Measurements from ENCODE around the gene DPP9.

DPP9 gene

DNA sequence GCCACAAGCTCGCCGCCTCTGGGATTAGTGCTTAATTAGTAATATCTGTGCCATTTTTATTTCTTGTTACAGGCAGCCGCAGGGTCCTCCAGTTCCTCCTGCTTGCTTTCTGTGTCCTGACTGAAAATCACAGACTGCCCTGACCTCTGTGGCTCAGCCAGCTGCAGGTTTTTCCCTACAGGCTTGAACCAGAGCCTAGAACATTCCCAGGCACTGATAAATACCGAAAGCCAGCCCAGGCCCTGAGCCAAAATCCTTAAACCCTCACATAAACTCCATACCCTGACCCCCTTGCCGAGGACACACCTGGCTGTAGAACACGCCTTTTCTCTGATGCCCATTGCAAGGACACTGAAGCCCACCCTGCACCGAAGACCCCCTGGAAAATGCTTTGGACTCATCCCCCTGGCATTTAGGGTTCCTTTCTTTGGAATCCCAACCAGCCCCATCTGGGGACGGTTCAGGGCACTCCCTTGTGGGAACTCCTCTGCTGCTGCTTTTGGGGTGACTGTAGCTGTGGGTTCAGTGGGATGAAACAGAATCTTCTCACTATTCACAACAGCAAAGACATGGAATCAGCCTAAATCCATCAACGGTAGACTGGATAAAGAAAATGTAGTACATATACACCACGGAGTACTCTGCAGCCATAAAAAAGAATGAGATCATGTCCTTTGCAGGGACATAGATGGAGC lies 15.5 kb downstream of the DPP9 start:
- DNase-seq = no peak

DNA sequence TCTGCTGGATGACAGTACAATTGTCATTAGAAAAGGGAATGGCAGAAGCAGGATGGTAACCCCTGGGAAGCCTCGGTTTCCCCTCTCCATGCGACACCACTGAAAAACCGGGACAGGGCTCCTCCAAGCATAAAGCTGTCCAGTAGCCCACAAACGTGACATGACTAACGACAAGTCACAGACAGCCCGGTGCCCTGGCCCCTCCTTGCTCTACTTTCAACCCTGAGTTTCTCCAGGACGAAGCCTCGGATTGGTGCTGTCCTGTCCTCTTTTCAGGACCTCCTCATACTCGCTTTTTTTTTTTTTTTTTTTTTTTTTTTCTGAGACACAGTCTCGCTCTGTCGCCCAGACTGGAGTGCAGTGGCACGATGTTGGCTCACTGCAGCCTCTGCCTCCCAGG lies 16.3 kb downstream of the DPP9 start:
- DNase-seq = no peak

DNA sequence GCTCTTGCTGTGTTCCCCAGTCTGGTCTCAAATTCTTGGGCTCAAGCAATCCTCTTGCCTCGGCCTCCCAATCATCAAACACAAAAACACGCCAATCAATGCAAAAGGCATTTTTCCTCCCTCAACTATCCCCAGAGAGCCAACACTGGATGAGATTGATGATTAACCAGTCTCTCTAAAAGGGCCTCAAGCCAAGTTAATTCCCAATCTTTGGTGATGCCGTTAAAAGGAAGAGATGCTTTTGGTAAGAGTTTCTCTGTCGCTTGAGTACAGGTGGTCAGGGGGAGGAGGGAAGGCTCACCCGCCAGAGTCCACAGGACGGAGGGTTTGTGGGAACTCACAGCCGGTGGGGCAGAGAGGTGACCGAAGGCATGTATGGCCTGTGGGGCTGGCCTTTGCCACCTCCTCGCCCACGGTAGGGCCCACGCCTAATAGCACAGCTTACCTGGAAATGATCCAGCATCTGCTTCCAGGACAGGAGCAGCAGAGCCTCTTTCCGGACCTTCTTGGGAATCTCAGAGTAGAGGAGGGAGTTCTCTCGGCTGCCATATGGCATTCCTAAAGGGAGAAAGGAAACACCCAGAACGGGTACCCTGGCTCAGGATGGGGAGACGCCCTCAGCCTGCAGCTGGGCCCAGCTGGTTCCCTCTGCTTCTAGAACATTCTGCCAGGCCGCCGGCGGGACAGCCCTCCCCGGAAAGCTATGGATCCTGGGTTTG lies 18.1 kb downstream of the DPP9 start:
- no peak for DNase-seq

DNA sequence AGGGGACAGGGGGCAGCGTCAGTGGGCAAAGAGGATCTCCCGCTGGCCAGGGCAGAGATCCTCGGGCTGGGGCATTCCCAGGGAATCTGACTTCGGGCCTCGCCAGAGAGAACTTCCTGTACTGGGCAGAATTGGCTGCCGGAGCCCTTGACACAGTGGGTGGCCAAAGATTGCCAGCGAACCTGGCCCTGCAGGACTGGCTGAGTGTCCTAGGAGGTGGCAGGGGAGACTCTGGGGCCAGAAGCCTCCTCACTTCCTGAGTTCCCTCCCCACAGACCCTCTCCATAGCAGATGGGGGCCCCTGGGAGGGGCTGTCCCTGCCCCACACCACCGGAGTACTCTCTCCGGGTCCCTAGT lies 19.3 kb downstream of the DPP9 start:
- no peak for DNase-seq

DNA sequence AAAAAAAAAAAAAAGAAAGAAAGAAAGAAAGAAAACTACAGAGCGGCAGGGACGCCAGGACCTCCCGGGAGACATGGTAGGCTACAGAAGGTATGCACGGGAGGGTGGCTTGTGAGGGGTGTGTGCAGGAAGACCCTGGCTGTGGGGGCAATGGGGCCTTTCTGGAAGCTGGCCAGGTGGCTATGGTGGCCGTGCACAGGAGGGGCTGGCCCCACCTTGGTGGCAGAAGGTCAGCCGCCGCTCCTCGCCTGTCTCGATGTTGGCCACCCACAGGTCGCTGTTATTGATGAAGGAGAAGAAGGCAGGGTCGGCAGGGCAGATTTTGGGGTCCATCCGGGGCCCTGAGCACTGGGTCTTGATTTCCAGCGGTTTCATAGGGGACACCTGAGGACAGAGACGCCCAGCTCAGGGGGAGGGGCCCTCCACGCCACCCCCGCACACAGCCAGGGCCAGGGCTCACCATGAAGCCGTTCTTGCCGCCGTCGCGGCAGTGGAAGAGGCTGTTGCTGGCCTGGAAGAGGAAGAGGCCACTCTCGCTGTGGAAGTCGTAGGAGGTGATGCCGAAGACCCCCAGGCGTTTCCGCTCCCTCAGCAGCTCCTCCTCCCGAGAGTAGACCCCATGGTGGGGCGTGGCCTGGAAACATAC lies 19.8 kb downstream of the DPP9 start:
- DNase-seq = no peak

DNA sequence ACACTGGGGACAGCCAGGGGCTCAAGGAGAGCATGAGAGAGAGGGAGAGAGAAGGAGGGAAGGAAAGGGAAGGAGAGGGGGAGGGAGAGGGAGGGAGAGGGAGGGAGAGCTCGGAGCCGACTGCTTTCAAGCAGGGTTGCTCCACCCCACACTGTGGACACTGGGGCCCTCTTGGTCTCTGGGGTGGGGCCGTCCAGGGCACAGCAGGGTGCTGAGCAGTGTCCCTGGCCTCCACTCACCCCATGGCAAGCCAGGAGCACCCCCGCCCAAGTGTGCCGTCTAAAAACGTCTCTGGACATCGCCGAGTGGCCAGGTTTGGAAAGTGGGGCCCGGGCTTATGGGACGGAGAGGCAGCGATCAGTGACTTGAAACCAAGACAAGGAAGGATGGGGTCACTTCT lies 20.9 kb downstream of the DPP9 start:
- no peak for DNase-seq

DNA sequence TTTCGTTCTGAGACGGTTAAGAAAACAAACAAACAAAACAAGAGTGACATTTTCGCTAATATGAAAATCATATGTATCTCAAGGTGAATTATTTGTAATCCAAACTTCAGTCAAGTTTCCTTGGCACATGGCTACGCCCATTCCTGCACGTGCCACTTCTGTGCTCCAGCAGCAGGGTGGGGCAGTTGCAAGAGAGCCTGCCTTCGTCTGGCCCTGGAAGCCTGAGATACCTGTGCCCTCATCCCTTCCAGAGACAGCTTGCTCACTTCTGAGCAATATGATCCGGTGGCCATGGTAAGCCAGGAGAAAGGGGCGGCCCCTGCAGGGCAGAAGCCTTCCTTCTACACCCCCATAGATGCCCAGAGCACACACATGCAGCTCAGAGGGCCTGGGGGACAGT lies 22.1 kb downstream of the DPP9 start:
- no peak for DNase-seq

DNA sequence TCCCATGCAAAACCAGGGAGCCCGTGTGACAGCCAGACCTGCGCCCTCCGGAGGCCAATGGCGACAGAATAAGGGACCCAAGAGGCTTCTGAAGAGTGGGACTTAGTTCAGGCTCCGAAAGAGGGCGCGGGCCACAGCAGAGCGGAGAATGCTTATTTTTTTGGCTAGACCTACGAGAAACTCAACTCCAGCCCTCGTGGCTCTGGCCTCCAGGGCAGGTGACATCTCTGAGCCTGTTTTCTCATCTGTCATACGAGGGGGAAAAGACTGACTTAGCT lies 23.0 kb downstream of the DPP9 start:
- DNase-seq = no peak

DNA sequence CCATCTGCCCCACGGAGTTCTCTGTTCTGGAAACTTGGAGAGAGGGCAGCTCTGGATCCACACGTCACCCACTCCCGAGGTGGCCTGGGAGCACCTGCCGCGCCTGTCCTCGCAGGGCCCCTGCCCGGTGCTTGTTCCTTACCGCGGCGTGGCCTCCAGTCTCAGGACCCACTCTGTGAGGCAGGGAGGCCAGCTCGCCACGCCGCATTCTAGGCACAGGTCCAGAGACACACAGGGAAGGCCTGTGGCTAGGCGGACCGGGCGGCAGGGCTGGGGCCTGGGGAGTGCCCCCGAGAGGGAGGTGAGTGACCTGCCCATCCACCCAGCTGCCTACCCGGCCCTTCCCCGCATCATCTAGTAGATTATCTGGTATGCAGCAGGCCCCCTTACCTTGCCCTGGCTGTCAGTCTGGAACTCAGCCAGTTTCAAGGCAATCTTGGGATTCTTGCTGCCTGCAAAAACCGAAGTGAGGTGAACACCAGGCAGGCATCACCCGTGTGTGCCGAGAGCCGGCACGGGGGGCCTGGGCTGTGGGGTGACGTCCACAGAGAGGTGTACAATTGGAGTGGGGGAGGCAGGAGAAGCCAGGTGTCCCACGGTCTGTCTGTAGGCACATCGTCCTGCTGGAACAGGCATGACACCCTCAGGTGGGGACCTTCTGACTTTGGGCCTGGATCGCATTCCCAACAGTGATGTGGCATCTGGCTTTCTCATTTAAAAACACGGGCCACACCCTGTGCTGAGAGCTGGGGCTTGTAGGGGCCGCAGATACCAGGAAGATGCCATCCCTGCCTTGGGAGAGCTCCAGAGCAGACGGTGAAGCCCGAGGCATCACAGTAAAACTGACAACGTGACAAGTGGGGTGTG lies 23.6 kb downstream of the DPP9 start:
- no peak for DNase-seq

DNA sequence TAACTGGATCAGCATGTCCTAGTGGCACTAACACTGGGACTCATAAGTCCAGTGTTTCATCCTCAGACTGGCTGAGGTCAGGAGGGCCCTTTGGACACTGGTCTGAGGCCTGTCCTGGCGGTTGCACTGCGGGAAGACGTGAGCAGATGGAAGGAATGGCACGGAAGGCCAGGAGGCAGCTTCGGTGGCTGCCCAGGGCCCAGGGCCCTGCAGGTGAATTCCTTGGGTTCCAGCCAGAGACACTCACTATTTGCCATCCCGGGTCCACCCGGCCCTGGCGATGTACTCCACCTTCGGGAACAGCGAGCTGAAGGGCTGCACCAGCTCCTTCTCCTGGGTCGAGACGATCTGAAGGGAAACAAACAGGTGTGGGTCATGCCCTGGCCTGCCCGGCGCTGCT lies 26.3 kb downstream of the DPP9 start:
- DNase-seq = no peak

DNA sequence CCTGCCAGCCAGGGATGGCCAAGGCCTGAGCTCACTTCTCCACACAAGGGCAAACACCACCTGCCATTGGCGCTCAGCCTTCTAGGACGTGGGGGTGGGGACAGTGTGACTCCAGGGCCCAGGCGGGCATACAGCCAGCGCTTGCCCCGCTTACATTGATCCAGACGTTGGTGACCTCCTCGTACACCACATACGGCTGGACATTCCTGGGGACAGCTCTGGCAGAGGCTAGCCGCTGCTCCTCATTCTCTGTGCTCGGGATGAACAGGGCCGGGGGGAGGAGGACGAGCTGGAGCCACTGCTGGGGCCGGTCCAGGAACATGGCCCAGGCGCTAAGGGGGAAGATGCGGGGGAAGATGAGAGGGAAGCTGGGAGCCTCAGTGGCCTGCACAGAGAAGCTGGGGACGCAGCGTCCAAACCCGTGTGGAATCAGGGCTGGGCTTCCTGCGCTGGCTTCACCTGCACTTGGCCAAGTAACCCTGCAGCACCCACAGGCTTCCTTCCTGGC lies 28.4 kb downstream of the DPP9 start:
- no peak for DNase-seq

DNA sequence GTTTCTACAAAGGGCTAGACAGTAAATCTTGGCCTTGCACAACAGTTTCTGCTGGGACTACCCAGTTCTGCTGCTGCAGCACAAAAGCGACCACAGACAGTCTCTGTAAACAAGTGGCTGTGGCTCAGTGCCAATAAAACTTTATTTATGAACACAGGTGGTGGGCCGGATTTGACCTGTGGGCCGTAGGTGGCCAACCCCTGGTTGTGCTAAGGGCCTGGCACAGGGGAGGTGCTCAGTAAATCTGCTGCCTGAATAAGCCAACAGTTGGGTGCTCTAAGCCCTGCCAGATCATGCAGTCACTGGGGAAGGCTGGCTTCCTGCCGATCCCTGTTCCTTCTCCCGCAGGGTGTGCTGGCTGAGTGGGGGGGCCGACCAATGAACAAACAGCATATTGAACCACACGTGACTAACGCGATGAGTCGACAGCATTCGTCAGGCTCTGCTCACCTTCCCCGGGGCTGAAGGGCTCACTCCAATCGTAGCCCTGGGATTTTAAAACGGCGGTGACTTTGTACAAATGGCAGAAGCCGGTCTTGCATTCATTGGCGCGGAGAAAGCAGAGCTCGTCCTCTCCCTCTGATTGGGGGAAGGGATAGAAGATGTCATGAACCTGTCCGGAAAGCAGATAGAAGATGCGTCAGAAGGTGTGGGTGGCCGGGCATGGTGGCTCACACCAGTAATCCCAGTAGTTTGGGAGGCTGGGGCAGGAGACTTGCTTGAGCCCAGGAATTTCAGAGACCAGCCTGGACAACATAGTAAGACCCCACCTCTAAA lies 29.2 kb downstream of the DPP9 start:
- DNase-seq = no peak

DNA sequence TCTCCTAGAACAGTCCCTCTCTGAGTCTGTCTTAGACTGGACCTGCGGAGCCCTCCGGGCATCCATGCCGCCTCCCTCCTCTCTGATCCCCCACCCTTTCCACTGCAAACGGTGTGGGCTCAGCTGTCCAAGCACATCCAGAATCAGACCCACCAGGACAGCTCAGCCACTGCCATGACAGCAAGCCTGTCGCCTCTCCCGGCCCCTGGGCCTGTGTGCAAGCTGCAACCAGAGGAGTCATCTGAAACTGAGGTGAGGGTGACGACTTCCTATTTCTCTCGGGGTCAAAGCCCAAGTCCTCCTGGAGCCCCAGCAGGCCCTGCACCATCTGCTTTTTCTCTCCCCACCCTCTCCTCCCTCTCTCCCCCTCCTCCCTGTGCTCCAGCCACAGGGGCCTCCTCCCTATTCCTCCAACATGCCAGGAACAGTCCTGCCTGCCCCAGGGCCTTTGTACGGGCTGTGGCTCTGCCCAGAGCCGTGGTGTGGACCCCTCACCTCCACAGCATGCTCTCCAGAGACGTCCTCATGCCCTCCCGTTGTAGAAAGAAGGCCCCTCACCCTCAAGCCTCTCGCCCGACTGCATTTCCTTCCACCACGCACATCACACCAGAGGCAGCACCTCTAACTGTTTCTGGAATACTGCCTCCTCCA lies 30.0 kb downstream of the DPP9 start:
- DNase-seq = no peak

DNA sequence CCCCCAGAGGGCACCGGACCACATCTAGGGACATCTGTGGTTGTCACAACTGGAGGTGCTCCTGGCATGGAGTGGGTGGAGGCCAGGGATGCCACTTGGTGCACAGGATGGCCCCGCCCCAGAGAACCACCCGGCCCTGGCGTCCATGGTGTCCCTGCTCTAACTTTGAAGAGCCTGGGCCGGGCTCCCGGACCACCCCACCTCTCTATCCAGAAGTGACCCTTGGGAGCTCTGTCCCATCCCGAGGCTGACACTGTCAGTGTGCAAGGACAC lies 30.6 kb downstream of the DPP9 start:
- DNase-seq = no peak

DNA sequence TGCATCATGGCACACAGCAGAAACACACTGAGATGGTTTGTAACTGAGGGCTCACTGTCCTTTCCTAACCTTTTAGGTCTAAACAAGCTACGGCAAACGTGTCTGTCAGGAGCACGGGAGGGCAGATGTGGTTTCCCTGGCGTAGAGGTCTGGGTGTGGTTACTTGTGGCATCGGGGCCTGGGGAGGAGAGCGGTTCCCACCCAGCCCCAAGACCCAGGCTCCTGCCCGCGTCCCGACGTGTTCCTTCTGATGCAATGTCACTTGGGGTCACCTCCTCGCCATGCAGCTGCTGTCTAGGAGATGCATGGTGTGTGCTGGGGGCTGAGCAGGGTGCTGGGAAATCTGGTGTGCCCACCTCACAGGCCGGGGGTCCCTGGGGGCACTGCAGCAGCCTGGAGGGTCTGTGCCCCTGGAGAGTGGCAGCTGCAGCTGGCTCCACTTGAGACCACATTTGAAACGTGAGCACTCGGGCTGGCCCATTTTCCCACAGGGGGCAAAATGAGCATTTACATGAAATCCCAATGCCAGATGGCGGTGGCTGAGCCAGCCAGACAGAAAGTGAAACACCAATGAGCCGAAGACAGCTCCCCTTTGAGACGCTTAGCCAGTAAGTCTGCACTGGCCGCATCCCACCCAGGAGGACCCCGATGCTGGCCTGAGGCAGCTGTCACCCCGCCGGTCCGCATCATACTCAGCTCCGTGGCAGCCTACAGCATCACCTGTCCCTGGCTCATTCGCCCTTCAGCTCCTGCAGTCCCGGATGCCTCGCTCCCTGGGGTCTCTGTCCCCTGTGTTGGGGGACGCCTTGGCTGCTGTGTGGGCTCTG lies 31.2 kb downstream of the DPP9 start:
- DNase-seq = no peak

DNA sequence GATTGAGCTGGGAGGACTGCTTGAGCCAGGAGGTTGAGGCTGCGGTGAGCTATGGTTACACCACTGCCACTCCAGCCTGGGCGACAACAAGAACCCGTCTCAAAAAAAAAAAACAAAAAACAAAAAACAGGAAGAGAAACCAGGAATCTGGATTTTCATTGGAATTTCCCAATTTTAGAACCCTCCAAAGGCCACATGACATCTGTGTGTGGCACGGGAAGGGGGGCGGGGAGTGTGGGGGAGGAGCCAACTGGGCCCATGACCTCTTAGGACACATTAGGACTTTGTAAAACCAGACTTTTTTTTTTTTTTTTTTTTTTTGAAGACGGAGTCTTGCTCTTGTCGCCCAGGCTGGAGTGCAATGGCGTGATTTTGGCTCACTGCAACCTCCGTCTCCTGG lies 32.3 kb downstream of the DPP9 start:
- DNase-seq = no peak

DNA sequence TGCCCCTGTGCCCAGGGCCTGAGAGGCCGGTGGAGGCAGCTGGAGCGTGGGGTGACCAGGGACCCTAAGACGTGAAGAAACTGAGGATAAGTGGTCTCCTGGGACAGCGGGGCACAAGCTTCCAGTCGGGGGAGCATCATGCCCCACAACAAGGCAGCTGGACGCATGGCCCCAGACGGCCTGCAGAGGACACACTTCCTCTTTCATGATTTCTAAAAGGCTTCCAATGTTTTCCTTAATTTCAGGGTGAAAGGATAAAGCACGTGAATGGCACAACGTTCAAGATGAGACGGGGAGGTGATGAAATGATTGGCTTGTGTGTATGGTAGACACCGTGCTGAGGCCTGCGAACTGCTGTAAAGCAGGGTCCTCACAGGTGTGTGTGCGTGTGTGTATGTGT lies 33.3 kb downstream of the DPP9 start:
- no peak for DNase-seq

DNA sequence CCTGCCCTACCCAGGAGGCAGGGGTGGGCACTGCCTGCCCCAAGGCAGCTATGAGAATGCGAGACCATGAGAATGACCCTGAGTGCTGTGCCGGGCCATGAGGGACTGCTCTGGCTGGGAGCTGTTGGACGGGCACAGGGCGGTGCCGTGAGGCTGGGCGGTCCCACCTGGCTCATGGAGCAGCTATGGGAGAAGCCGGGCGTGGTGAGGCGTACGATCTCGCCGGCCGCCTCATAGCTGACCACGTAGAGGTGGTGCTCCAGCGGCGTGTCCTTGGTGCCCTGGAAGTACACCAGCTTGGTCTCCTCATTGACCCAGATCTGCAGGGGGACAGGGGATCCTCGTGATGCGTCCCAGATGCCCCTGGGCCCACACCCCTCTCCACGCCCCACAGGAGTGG lies 34.2 kb downstream of the DPP9 start:
- DNase-seq = no peak

DNA sequence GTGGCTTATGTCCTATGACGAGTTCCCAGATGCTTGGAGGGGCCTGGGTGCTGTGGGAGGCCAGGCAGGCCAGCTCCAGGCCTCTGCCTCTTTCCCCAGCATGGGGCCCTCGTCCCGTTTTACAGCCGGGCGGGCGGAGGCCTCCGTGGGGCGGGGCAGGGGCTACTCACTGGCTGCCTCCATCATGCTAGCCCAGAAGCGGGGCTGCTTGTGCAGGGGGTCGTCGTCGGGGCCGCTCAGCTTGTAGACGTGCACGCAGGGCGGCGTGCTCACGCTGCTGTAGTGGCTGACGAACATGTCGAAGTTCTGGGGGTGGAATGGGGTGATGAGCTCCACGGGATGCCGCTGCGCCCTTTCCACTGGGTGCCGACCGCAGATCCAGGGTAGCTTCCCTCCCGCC lies 35.1 kb downstream of the DPP9 start:
- no peak for DNase-seq

DNA sequence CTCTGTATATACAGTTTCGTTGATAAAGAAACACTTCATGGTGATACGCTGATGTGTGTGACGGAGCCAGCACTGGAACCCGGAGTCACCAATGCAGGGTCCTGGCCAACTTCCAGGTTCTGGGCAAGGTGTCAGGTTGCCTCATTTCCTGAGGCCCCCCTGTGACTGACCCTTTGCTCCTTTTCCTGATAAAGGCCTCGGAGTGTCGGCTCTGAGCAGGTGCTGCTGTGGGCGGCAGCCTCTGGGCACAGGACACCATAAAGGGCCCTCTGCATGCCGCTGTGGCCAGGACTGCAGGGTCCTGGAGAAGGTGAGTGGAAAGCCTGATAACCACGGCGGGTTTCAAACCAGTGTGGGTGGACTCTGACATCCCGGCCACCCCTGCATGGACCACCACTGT lies 36.2 kb downstream of the DPP9 start:
- DNase-seq = no peak

DNA sequence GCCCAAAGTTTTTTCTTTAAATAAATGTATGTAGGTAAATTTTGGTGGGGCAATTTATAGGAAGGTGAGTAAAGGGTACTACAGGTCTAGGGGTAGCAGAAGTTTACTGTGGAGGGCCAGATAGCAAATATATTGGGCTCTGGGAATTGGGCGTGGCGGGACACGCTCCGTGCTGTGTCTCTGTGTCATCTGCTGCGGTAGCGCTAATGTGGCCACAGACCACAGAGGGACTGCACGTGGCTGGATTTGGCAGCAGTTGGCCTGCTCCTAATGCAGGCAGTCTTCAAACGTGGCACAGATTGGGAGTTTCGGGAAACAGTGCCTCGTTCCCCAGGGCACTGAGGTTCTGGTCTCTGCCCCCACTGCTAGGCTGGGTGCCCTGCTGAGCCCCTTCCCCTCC lies 36.9 kb downstream of the DPP9 start:
- DNase-seq = no peak

All from NK-92 treated with Interleukin-12 subunit alpha and Interleukin-12 subunit beta, amount 100 ng/mL, for 24 hours (cell line).